Tibial nerve (tissue), 4 donors: ENCODE measurements around the gene ARID4A. TPM values are rescaled to one million over a fixed set of nuclear protein-coding genes. Genes with fewer than 3 reads are reported as not detected.

Source experiments
- DNase-seq, 2 donors: peaks; one replicate each; pipeline ENCODE4 v3.0.0-alpha.2; 2019; ENCODE audit warnings: low spot score in 2 of 2
- H3K27ac ChIP-seq, 4 donors: fragments of 200-600 bp; sonication (generic) in 3 of 4; one replicate each; pipeline ENCODE4 v1.5.1; 2017 to 2019; ENCODE audit warnings: mild to moderate bottlenecking in 1 of 4
- H3K27me3 ChIP-seq, 2 donors: fragments of 200-600 bp; sonication (generic) in 1 of 2; one replicate each; pipeline versions ENCODE4 v1.5.1 to v1.6.0; 2017 to 2019
- H3K36me3 ChIP-seq, 3 donors: fragments of 200-600 bp; sonication (generic); one replicate each; pipeline ENCODE4 v1.5.1; 2018 to 2019
- H3K4me1 ChIP-seq, 4 donors: fragments of 200-600 bp; sonication (generic) in 3 of 4; one replicate each; pipeline ENCODE4 v1.5.1; 2017 to 2019
- H3K4me3 ChIP-seq, 4 donors: fragments of 200-600 bp; sonication (generic) in 3 of 4; one replicate each; pipeline ENCODE4 v1.5.1; 2017 to 2019; ENCODE audit warnings: mild to moderate bottlenecking in 1 of 4, moderate library complexity in 1 of 4
- H3K9me3 ChIP-seq, 4 donors: fragments of 200-600 bp; sonication (generic) in 3 of 4; one replicate each; pipeline ENCODE4 v1.5.1; 2017 to 2019
- CTCF ChIP-seq, 5 experiments: fragments of 200-600 bp in 3 of 5; fragments of 450-650 bp in 2 of 5; sonication (generic) in 3 of 5; IDR thresholded peaks; one replicate each; pipeline ENCODE4 v1.5.1; 2016 to 2019; ENCODE audit warnings: antibody characterized with exemption in 5 of 5, mild to moderate bottlenecking in 3 of 5, moderate library complexity in 2 of 5
- EP300 ChIP-seq, 2 donors: sonication (generic); formaldehyde crosslinking; IDR thresholded peaks; one replicate each; pipeline ENCODE4 v1.6.1; 2017; ENCODE audit warnings: antibody characterized with exemption in 2 of 2, mild to moderate bottlenecking in 1 of 2
- POLR2A ChIP-seq, 2 donors: fragments of 450-650 bp; IDR thresholded peaks; one replicate each; pipeline ENCODE4 v1.6.1; 2017; ENCODE audit warnings: antibody characterized with exemption in 2 of 2, mild to moderate bottlenecking in 2 of 2, moderate library complexity in 2 of 2
- WGBS, 2 donors: methylation state at CpG; one replicate each; pipeline ENCODE4 v1.1.5; 2018; 5-methylcytosine and 5-hydroxymethylcytosine counted together
- total RNA-seq, 4 donors: library from RNA; depleted of rRNA; stranded (reverse); fragments of >200 nt; gene quantifications; one replicate each; pipeline ENCODE4 v1.1.0, GENCODE V29; 2016

Gene ARID4A
- total RNA-seq, 4 donors from 2014 or later, result 20.4 to 45.7 (median 31.3) TPM

- no peak for DNase-seq
- Histone ChIP-seq H3K27me3 (no peaks in the 10 kb centered on the region), H3K27ac (no peak overlapping the region), H3K4me1 (peaks cover 4 to 83% (median 21%) of the 10 kb centered on the region in 4 donors), H3K9me3 (no peaks in the 10 kb centered on the region), H3K4me3 (no peak overlapping the region), H3K36me3 (peaks cover 0 to 83% (median 0%) of the 10 kb centered on the region in 3 donors)
- 56 to 64% methylated on average over 5 of the region's 5 CpGs for WGBS, 2 donors
- TF ChIP-seq CTCF (IDR thresholded peaks at IDR 0.05) (no peak), EP300 (IDR thresholded peaks at IDR 0.05) (no peak), POLR2A (IDR thresholded peaks at IDR 0.05) (no peak)
Measured at GRCh38 chr14:58291646-58292045, 6.7 kb upstream of the ARID4A start.

- Histone ChIP-seq H3K9me3 (no peaks in the 10 kb centered on the region), H3K4me3 (no peak overlapping the region), H3K4me1 (peaks cover under 1 to 82% (median 21%) of the 10 kb centered on the region in 4 donors), H3K27ac (no peak overlapping the region), H3K36me3 (peaks cover 0 to 80% (median 0%) of the 10 kb centered on the region in 3 donors), H3K27me3 (no peaks in the 10 kb centered on the region)
- DNase-seq, result no peak
- 65 to 70% methylated on average over 3 of the region's 3 CpGs for WGBS, 2 donors
- TF ChIP-seq POLR2A (IDR thresholded peaks at IDR 0.05) (no peak), CTCF (IDR thresholded peaks at IDR 0.05) (no peak), EP300 (IDR thresholded peaks at IDR 0.05) (no peak)
Measured at GRCh38 chr14:58292187-58292586, 6.2 kb upstream of the ARID4A start.

DNA sequence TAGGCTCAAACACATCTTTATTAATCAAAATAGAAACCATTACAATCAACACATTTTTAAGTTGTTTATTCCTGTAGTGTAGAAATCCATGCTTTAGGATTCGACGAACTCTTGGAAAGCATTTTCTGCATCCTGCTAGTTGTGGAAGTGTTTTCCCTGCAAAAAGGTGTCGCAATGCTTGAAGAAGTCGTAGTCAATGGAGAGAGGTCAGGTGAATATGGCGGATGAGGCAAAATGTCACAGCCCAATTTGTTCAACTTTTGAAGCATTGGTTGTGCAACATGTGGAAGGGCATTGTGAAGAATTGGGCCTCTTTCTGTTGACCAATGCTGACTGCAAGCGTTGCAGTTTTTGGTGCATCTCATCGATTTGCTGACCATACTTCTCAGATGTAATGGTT, 4.2 kb upstream of the ARID4A start:
- H3K27ac ChIP-seq, result no peak overlapping the region
- peaks cover 0 to 61% (median 15%) of the 10 kb centered on the region in 4 donors for H3K4me1 ChIP-seq
- H3K4me3 ChIP-seq, result no peak overlapping the region
- TF ChIP-seq POLR2A (IDR thresholded peaks at IDR 0.05) (no peak), CTCF (IDR thresholded peaks at IDR 0.05) (no peak), EP300 (IDR thresholded peaks at IDR 0.05) (no peak)
- H3K36me3 ChIP-seq, result peaks cover 0 to 62% (median 0%) of the 10 kb centered on the region in 3 donors
- H3K27me3 ChIP-seq, result no peaks in the 10 kb centered on the region
- H3K9me3 ChIP-seq, result no peaks in the 10 kb centered on the region
- WGBS, 2 donors, result 96 to 98% methylated on average over 7 of the region's 7 CpGs
- no peak for DNase-seq

DNA sequence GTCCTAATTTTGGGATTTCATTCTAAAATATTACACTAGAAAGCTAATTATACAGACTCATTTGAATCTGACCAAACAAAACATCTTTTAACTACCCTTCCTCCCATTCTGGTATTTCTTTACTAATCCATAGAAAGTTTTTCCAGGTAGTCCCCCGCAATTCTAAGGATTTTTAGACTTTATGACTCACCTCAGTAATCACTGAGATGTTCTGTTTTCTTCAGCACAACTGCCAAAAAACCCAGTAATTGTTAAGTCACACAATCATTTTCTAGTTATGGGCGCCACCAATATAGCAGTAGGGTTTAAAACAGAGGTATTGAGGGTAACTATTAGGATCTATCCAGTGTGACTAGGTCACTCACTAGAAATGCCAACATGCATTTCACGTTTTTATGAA, 1.6 kb upstream of the ARID4A start:
- peak overlapping the region; percentile 45 to 89 (median 77) for H3K4me3 ChIP-seq
- WGBS, 2 donors, result 5 to 12% methylated on average over 3 of the region's 3 CpGs
- no peak for DNase-seq
- TF ChIP-seq POLR2A (IDR thresholded peaks at IDR 0.05) (no peak), CTCF (IDR thresholded peaks at IDR 0.05) (no peak), EP300 (IDR thresholded peaks at IDR 0.05) (no peak)
- H3K27me3 ChIP-seq, result no peaks in the 10 kb centered on the region
- peaks cover 0 to 66% (median 19%) of the 10 kb centered on the region in 4 donors for H3K4me1 ChIP-seq
- peaks cover 0 to 36% (median 0%) of the 10 kb centered on the region in 3 donors for H3K36me3 ChIP-seq
- H3K9me3 ChIP-seq, result no peaks in the 10 kb centered on the region
- H3K27ac ChIP-seq, result peak overlapping the region in 3 of 4 donors; percentile 90 to 98 (median 94)

- no peaks in the 10 kb centered on the region for H3K27me3 ChIP-seq
- peaks cover 0 to 34% (median 0%) of the 10 kb centered on the region in 3 donors for H3K36me3 ChIP-seq
- no peaks in the 10 kb centered on the region for H3K9me3 ChIP-seq
- peak overlapping the region; percentile 74 to 98 (median 92) for H3K27ac ChIP-seq
- DNase-seq, result peak in 1 of 2 donors; percentile 57
- H3K4me3 ChIP-seq, result peak overlapping the region; percentile 45 to 89 (median 77)
- no peak for TF ChIP-seq CTCF (IDR thresholded peaks at IDR 0.05)
- no peak for TF ChIP-seq POLR2A (IDR thresholded peaks at IDR 0.05)
- TF ChIP-seq EP300 (IDR thresholded peaks at IDR 0.05), result no peak
- WGBS, 2 donors, result 0% methylated on average over 10 of the region's 10 CpGs
- peaks cover 0 to 61% (median 19%) of the 10 kb centered on the region in 4 donors for H3K4me1 ChIP-seq
Measured at GRCh38 chr14:58297412-58297761, 968 bp upstream of the ARID4A start.
